HL-60 (cell line): ENCODE data around the gene CTBP2.

Source experiments
- CTCF ChIP-seq: IDR thresholded peaks from one replicate; pipeline ENCODE4 v1.5.1; 2011; ENCODE audit warnings: low read length, control low read depth, inconsistent platforms; ENCODE audit not compliant: insufficient read depth
- POLR2AphosphoS5 ChIP-seq: IDR thresholded peaks from 2 replicates; pipeline ENCODE4 v1.6.1; 2012; ENCODE audit warnings: low read depth

DNA sequence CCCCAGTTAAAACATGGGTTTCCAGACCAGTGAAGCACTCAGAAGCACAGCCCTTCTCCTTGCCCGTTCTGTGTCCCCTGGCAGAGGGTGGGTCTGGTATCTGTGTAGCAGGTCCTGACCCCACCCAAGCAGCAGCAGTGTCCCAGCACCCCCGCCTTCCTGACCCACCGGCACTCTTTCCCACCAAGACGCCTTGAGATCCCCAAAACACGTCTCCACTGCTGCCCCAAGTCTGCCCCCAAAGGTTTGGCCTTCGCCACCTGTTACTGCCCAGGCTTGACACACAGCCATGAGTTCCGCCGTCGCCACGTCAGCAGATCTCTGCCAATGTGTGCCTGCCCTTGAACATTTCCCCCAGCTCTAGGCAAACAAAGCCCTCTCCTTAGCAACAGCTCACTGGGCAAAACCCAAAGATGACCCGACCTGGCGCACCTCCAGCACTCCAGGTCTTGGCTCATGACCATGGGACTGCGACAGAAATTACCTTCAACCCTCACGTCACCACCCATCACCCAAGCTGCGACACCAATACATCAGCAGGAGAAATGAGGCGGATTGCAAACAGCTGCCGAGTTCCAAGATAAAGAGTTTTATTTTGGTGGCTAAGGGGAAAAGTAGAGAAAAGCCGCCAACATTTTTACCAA lies 75.6 kb downstream of the CTBP2 start:
- TF ChIP-seq CTCF: no peak
- no peak for TF ChIP-seq POLR2AphosphoS5
